OCI-LY7 (cell line): ENCODE data around the gene ERGIC2. TPM values are rescaled to one million over a fixed set of nuclear protein-coding genes. Genes with fewer than 3 reads are reported as not detected.

Source experiments
- BruUV-seq: library from RNA; stranded (reverse); fragments of 400-500 nt; replicated peaks from 2 replicates; lab custom pipeline; 2021; lab: Mats Ljungman, UMichigan
- CTCF ChIA-PET: fragments of 300-600 bp; sonication (Branson Sonifier 250); formaldehyde crosslinking; loops from one replicate; lab custom pipeline; 2022; ENCODE audit warnings: antibody characterized with exemption; ENCODE audit not compliant: unreplicated experiment; lab: Charles Lee
- POLR2A ChIA-PET: fragments of 300-600 bp; sonication (Branson Sonifier 250); formaldehyde crosslinking; loops from one replicate; lab custom pipeline; 2022; ENCODE audit warnings: antibody characterized with exemption; lab: Charles Lee
- DNase-seq: peaks from one replicate; pipeline ENCODE4 v3.0.0-alpha.2; 2015; ENCODE audit warnings: low spot score
- H2AFZ ChIP-seq: fragments of 200-600 bp; sonication (generic), shearing (Covaris generic); 2 replicates; pipeline ENCODE4 v1.6.1; 2014; ENCODE audit warnings: mild to moderate bottlenecking, antibody characterized with exemption, low read length, moderate library complexity
- H3K27ac ChIP-seq: fragments of 200-600 bp; sonication (generic); 2 replicates; pipeline ENCODE4 v1.5.1; 2014; ENCODE audit warnings: mixed run types, low read depth, mild to moderate bottlenecking, moderate library complexity, low read length, inconsistent platforms; ENCODE audit not compliant: poor library complexity, severe bottlenecking
- H3K36me3 ChIP-seq: fragments of 200-600 bp; sonication (generic); 2 replicates; pipeline ENCODE4 v1.6.1; 2014; ENCODE audit warnings: mild to moderate bottlenecking, antibody characterized with exemption, low read length, moderate library complexity, mixed read lengths; ENCODE audit not compliant: insufficient read depth
- H3K4me1 ChIP-seq: fragments of 200-600 bp; sonication (generic); 2 replicates; pipeline ENCODE4 v1.5.1; 2014; ENCODE audit warnings: mild to moderate bottlenecking, low read length; ENCODE audit not compliant: insufficient read depth, poor library complexity, severe bottlenecking
- H3K4me2 ChIP-seq: fragments of 200-600 bp; sonication (generic); 2 replicates; pipeline ENCODE4 v1.6.1; 2014; ENCODE audit warnings: mild to moderate bottlenecking, low read length
- H3K4me3 ChIP-seq: fragments of 200-600 bp; sonication (generic); 2 replicates; pipeline ENCODE4 v1.5.1; 2014; ENCODE audit warnings: mild to moderate bottlenecking, low read depth, low read length; ENCODE audit not compliant: poor library complexity, severe bottlenecking
- H3K79me2 ChIP-seq: fragments of 200-600 bp; sonication (generic); 2 replicates; pipeline ENCODE4 v1.6.1; 2016; ENCODE audit warnings: low read depth, mild to moderate bottlenecking, low read length, moderate library complexity, mixed read lengths; ENCODE audit not compliant: insufficient read depth
- H3K9me2 ChIP-seq: fragments of 200-600 bp; sonication (generic); 2 replicates; pipeline ENCODE4 v1.6.1; 2016; ENCODE audit warnings: mild to moderate bottlenecking, low read length, mixed read lengths; ENCODE audit not compliant: insufficient read depth
- H3K9me3 ChIP-seq: fragments of 200-600 bp; sonication (generic); 2 replicates; pipeline ENCODE4 v1.6.1; 2014; ENCODE audit warnings: mild to moderate bottlenecking, mixed run types, low read length, mixed read lengths
- H4K20me1 ChIP-seq: fragments of 200-600 bp; sonication (generic); 2 replicates; pipeline ENCODE4 v1.6.1; 2014; ENCODE audit warnings: mild to moderate bottlenecking, antibody characterized with exemption, low read length, moderate library complexity, mixed read lengths; ENCODE audit not compliant: insufficient read depth
- EZH2phosphoT487 ChIP-seq: fragments of 200-600 bp; sonication (generic); IDR thresholded peaks from 2 replicates; pipeline ENCODE4 v1.6.1; 2018; ENCODE audit warnings: low read depth, borderline replicate concordance, mild to moderate bottlenecking, mixed run types, antibody characterized with exemption, low read length, moderate library complexity, mixed read lengths
- intact Hi-C: fragments of 100-400 bp; cut with micrococcal nuclease; formaldehyde crosslinking; loops from one replicate; pipeline ENCODE4 v1.10.0; 2022; ENCODE audit not compliant: unreplicated experiment
- total RNA-seq, 2 experiments: library from RNA; depleted of rRNA in 1 of 2; stranded (reverse); fragments of >200 nt in 1 of 2; shearing (Covaris generic) in 1 of 2; gene quantifications; 2 replicates each; pipeline ENCODE4 v1.2.3, GENCODE V29; 2014 to 2022
- TF ChIP-seq, protein P1 (sequence below): fragments of 200-600 bp; sonication (generic); conservative IDR thresholded peaks from 2 replicates; pipeline ENCODE4 v1.5.1; 2014; ENCODE audit warnings: mild to moderate bottlenecking, antibody characterized with exemption, low read length, moderate library complexity, mixed read lengths

Gene ERGIC2
- total RNA-seq, 2 experiments from 2014 or later: 34.5 to 61.7 TPM

DNA sequence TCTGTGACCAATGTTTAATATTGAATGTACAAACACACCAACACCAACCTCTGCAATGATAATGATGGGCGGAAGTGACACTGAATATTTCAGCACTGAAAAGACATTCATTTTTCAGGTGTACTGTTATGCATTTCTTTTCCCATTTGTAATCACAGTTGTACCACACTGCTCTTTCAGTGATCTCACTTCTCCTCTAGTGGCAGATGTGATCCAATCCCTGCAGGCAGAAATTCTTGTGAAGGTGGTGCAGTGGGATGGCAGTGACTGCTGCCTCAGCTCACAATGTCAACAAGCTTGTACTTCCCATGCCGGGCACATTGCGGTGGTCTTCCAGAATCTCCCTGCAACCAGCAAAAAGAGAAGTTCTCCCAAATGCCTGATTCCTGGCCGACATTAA is 23.0 kb upstream of the ERGIC2 start:
- no peaks in the 10 kb centered on the region for H3K36me3 ChIP-seq
- no peaks in the 10 kb centered on the region for H4K20me1 ChIP-seq
- TF ChIP-seq EZH2phosphoT487: no peak
- TF ChIP-seq, protein P1, sequence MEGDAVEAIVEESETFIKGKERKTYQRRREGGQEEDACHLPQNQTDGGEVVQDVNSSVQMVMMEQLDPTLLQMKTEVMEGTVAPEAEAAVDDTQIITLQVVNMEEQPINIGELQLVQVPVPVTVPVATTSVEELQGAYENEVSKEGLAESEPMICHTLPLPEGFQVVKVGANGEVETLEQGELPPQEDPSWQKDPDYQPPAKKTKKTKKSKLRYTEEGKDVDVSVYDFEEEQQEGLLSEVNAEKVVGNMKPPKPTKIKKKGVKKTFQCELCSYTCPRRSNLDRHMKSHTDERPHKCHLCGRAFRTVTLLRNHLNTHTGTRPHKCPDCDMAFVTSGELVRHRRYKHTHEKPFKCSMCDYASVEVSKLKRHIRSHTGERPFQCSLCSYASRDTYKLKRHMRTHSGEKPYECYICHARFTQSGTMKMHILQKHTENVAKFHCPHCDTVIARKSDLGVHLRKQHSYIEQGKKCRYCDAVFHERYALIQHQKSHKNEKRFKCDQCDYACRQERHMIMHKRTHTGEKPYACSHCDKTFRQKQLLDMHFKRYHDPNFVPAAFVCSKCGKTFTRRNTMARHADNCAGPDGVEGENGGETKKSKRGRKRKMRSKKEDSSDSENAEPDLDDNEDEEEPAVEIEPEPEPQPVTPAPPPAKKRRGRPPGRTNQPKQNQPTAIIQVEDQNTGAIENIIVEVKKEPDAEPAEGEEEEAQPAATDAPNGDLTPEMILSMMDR: no peak
- ChIA-PET POLR2A (no interaction called here), CTCF (no interaction called here)
- H3K9me2 ChIP-seq: no peaks in the 10 kb centered on the region
- H3K4me2 ChIP-seq: no peak overlapping the region
- no peak overlapping the region for H3K4me3 ChIP-seq
- H3K79me2 ChIP-seq: no peaks in the 10 kb centered on the region
- no peaks in the 10 kb centered on the region for H3K4me1 ChIP-seq
- no TSS peak for BruUV-seq
- H3K27ac ChIP-seq: no peak overlapping the region
- no peaks in the 10 kb centered on the region for H3K9me3 ChIP-seq
- no peak for DNase-seq
- intact Hi-C loops: no loop called here
- no peak overlapping the region for H2AFZ ChIP-seq

DNA sequence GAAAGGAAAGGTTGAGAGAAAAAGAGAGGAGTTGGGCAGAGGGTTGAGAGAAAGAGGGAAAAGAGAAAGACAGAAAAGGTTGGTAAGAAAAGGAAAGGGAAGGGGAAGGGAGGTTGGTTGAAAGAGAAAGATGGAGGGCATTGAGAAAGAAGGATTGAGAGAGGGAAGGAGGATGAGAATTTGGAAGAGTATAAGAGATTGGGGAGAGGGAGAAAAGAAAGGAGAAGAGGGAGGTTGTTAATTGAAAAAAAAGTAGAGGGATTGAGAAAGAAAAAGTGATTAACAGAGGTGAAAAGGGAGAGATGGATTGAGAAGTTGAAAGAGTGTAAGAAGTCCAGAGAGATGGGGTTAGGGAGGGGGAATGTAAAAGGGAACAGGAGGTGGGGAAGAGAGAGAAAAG is 21.5 kb upstream of the ERGIC2 start:
- TF ChIP-seq EZH2phosphoT487: no peak
- TF ChIP-seq, protein P1: no peak
- BruUV-seq: no TSS peak
- no peak overlapping the region for H3K4me2 ChIP-seq
- ChIA-PET CTCF (no interaction called here), POLR2A (no interaction called here)
- no peaks in the 10 kb centered on the region for H3K4me1 ChIP-seq
- DNase-seq: no peak
- no peak overlapping the region for H3K27ac ChIP-seq
- no peaks in the 10 kb centered on the region for H3K79me2 ChIP-seq
- H3K36me3 ChIP-seq: no peaks in the 10 kb centered on the region
- H3K4me3 ChIP-seq: no peak overlapping the region
- intact Hi-C loops: no loop called here
- no peak overlapping the region for H2AFZ ChIP-seq
- no peaks in the 10 kb centered on the region for H3K9me2 ChIP-seq
- H4K20me1 ChIP-seq: no peaks in the 10 kb centered on the region
- no peaks in the 10 kb centered on the region for H3K9me3 ChIP-seq

DNA sequence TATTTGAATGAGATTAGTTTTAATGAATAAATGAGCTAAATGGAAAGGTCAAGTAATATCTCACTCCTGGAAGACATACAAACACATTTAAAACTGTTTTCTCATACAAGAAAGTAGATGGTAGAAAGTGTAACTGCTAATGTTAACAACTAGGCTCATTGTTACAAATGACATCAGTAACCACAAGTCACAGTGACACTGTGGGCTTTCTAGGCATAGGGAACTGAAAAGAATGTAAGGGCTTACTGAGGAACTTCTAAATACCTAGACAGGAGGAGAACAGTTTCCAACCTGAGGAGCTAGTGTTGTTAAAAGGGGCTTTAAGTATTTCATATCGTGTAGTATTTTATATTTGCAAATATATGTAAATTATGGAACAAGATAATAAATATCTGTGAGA is 17.5 kb upstream of the ERGIC2 start:
- Histone ChIP-seq H3K4me1 (no peaks in the 10 kb centered on the region), H3K4me3 (no peak overlapping the region), H3K9me3 (no peaks in the 10 kb centered on the region), H4K20me1 (no peaks in the 10 kb centered on the region), H3K27ac (no peak overlapping the region), H3K36me3 (no peaks in the 10 kb centered on the region), H3K4me2 (no peak overlapping the region), H2AFZ (no peak overlapping the region), H3K79me2 (no peaks in the 10 kb centered on the region), H3K9me2 (no peaks in the 10 kb centered on the region)
- intact Hi-C loops: no loop called here
- DNase-seq: no peak
- no TSS peak for BruUV-seq
- ChIA-PET POLR2A (interaction anchor here (0.6 kb wide), 1 partner anchor 73 kb away, joined by 3 read pairs; no protein-coding TSS in a partner anchor), CTCF (no interaction called here)
- TF ChIP-seq, protein P1: no peak
- no peak for TF ChIP-seq EZH2phosphoT487
